ENCODE results near the gene TSPEAR.
"Not testable (repeated sequence)": the region's sequence is repeated elsewhere in the genome, so short reads cannot be mapped to it uniquely, and the experiment has no call there.

GRCh38 chr21:44638506-44639330 lies 72.7 kb downstream of the TSPEAR start:
- TF ChIP-seq POLR2A, CTCF (IDR thresholded peaks at IDR 0.05): not testable (repeated sequence)

All from prostate gland (tissue), 2 donors.